ENCODE data around the gene ALDH4A1. TPM values are rescaled to one million over a fixed set of nuclear protein-coding genes. Genes with fewer than 3 reads are reported as not detected.

ALDH4A1 gene
- total and polyA plus RNA-seq, 4 donors = 162 to 424 (median 244) TPM

- Histone ChIP-seq H3K4me3 (ENCODE audit: low read depth in 1 of 3, low read length in 3 of 3) (no peak overlapping the region), H3K27me3 (ENCODE audit: control insufficient read depth in 4 of 4, insufficient read depth in 4 of 4, low read length in 3 of 4) (no peaks in the 10 kb centered on the region), H3K4me1 (ENCODE audit: control insufficient read depth in 4 of 4, insufficient read depth in 4 of 4, low read length in 3 of 4) (peaks cover 5 to 13% (median 8%) of the 10 kb centered on the region in 4 donors), H3K9ac (ENCODE audit: low read depth in 1 of 2, low read length in 2 of 2) (no peak overlapping the region), H3K27ac (ENCODE audit: low read depth in 1 of 2, low read length in 2 of 2) (no peak overlapping the region), H3K9me3 (ENCODE audit: control insufficient read depth in 4 of 4, low read length in 3 of 4) (no peaks in the 10 kb centered on the region), H3K36me3 (ENCODE audit: control insufficient read depth in 4 of 4, insufficient read depth in 3 of 4, low read depth in 1 of 4, low read length in 3 of 4) (no peaks in the 10 kb centered on the region)
- 87% methylated on average over 7 of the region's 7 CpGs for WGBS
- DNase-seq (ENCODE audit: low spot score) = no peak
- TF ChIP-seq RXRA (IDR thresholded peaks at IDR 0.05) (no peak), CTCF (IDR thresholded peaks at IDR 0.05; ENCODE audit: low read depth, low read length, missing input control) (no peak), ATF3 (IDR thresholded peaks at IDR 0.05) (no peak), EGR1 (IDR thresholded peaks at IDR 0.05; ENCODE audit: low read depth in 2 of 2) (no peak), GABPA (IDR thresholded peaks at IDR 0.05 in 1 of 2, conservative IDR thresholded peaks at IDR 0.05 in 1 of 2) (no peak), FOXA1 (IDR thresholded peaks at IDR 0.05) (no peak), SP1 (IDR thresholded peaks at IDR 0.05) (no peak), NR2F2 (IDR thresholded peaks at IDR 0.05) (no peak), RAD21 (IDR thresholded peaks at IDR 0.05) (no peak), ZBTB33 (IDR thresholded peaks at IDR 0.05) (no peak), REST (IDR thresholded peaks at IDR 0.05) (no peak), TAF1 (conservative IDR thresholded peaks at IDR 0.05) (no peak), YY1 (IDR thresholded peaks at IDR 0.05) (no peak), FOXA2 (IDR thresholded peaks at IDR 0.05) (no peak), MAX (IDR thresholded peaks at IDR 0.05) (no peak), HNF4G (IDR thresholded peaks at IDR 0.05) (no peak), JUND (IDR thresholded peaks at IDR 0.05) (no peak)
Observed at GRCh38 chr1:18939398-18940302, 37.3 kb upstream of the ALDH4A1 start.

All from liver (tissue), 9 donors.